A549 (cell line): ENCODE results near the gene LAT. TPM values are rescaled to one million over a fixed set of nuclear protein-coding genes. Genes with fewer than 3 reads are reported as not detected.
A peak's percentile ranks its signal among the peaks of the same experiment; 100 is the strongest.

Experiments
- ATAC-seq, 2 experiments: fragments of 200-7000 bp in 1 of 2; fragments of >200 bp in 1 of 2; cut with Nextera tagmentation in 1 of 2; cut with Tn5 transposase in 1 of 2; 3 replicates each; pipeline versions ENCODE4 v1.8.0 to v1.9.1; 2018 to 2020; ENCODE audit warnings: mild to moderate bottlenecking in 1 of 2, moderate library complexity in 1 of 2
- CTCF ChIA-PET: fragments of 300-600 bp; sonication (Branson Sonifier 250); formaldehyde crosslinking; extraction: SDS; loops from one replicate; lab custom pipeline; 2021; ENCODE audit warnings: antibody characterized with exemption, inconsistent platforms; lab: Yijun Ruan, JAX
- POLR2A ChIA-PET: fragments of 350-600 bp; formaldehyde crosslinking; extraction: SDS; loops from one replicate; lab custom pipeline; 2021; ENCODE audit warnings: antibody characterized with exemption, inconsistent platforms; lab: Yijun Ruan, JAX
- DNase-seq, 2 experiments: peaks; one replicate each; pipeline versions ENCODE4 v3.0.0 to v3.0.0-alpha.2; 2011 to 2016; ENCODE audit warnings: low read depth in 1 of 2, low spot score in 1 of 2
- FAIRE-seq: peaks from 2 replicates; lab custom pipeline; 2011; peaks lifted over from hg19 to GRCh38; lab: Jason Lieb, UNC
- H3K27ac ChIP-seq, 2 experiments: fragments of >200 bp; sonication (Bioruptor Twin); formaldehyde crosslinking; 3 replicates each; pipeline ENCODE4 v1.5.1; 2016 to 2017
- H3K4me1 ChIP-seq: fragments of >200 bp; sonication (Bioruptor Twin); formaldehyde crosslinking; 3 replicates; pipeline ENCODE4 v1.6.1; 2016
- H3K4me2 ChIP-seq: fragments of >200 bp; sonication (Bioruptor Twin); formaldehyde crosslinking; 3 replicates; pipeline ENCODE4 v1.6.1; 2016
- H3K4me3 ChIP-seq: fragments of >200 bp; sonication (Bioruptor Twin); formaldehyde crosslinking; 3 replicates; pipeline ENCODE4 v1.5.1; 2016
- H3K9me3 ChIP-seq: fragments of >200 bp; sonication (Bioruptor Twin); formaldehyde crosslinking; 3 replicates; pipeline ENCODE4 v1.6.1; 2016
- BCL3 ChIP-seq: fragments of >200 bp; sonication (Bioruptor Twin); formaldehyde crosslinking; IDR thresholded peaks from 3 replicates; pipeline ENCODE4 v1.6.1; 2016
- BHLHE40 ChIP-seq: IDR thresholded peaks from 2 replicates; pipeline ENCODE4 v1.6.1; 2012; ENCODE audit warnings: low read depth, low read length, inconsistent platforms
- CBX2 ChIP-seq: fragments of 200-600 bp; sonication (generic); IDR thresholded peaks from 2 replicates; pipeline ENCODE4 v1.6.1; 2016; ENCODE audit warnings: low read depth, mild to moderate bottlenecking, borderline replicate concordance
- CBX8 ChIP-seq: fragments of 200-600 bp; sonication (generic); IDR thresholded peaks from 2 replicates; pipeline ENCODE4 v1.6.1; 2016
- CEBPB ChIP-seq, 2 experiments: fragments of >200 bp in 1 of 2; sonication (Bioruptor Twin) in 1 of 2; formaldehyde crosslinking in 1 of 2; IDR thresholded peaks; 2 replicates each; pipeline ENCODE4 v1.6.1; 2012 to 2016
- CHD4 ChIP-seq: fragments of 200-600 bp; sonication (generic); IDR thresholded peaks from 2 replicates; pipeline ENCODE4 v1.6.1; 2016; ENCODE audit warnings: antibody characterized with exemption, mild to moderate bottlenecking, borderline replicate concordance
- CTCF ChIP-seq: fragments of >200 bp; sonication (Bioruptor Twin); formaldehyde crosslinking; IDR thresholded peaks from 3 replicates; pipeline ENCODE4 v1.5.1; 2016
- EHMT2 ChIP-seq: fragments of 200-600 bp; sonication (generic); IDR thresholded peaks from 2 replicates; pipeline ENCODE4 v1.6.1; 2016; ENCODE audit warnings: antibody characterized with exemption, low read depth, mild to moderate bottlenecking, moderate library complexity
- FOSL2 ChIP-seq, 2 experiments: fragments of 450-650 bp in 1 of 2; fragments of >200 bp in 1 of 2; sonication (Bioruptor Twin) in 1 of 2; formaldehyde crosslinking; IDR thresholded peaks; 2 replicates each; pipeline versions ENCODE4 v1.5.0 to v1.6.1; 2016 to 2020; ENCODE audit warnings: mild to moderate bottlenecking in 1 of 2, moderate library complexity in 1 of 2
- FOXS1 ChIP-seq: fragments of 250-450 bp; sonication (Bioruptor Pico); IDR thresholded peaks from 2 replicates; pipeline ENCODE4 v1.5.0; 2020; ENCODE audit warnings: mild to moderate bottlenecking, moderate library complexity
- HDAC2 ChIP-seq: fragments of 200-600 bp; sonication (generic); IDR thresholded peaks from 2 replicates; pipeline ENCODE4 v1.6.1; 2016
- JUN ChIP-seq, 2 experiments: fragments of >200 bp; sonication (Bioruptor Twin); formaldehyde crosslinking; IDR thresholded peaks; 2 replicates in 1 of 2; 3 replicates in 1 of 2; pipeline ENCODE4 v1.6.1; 2016 to 2017
- KDM5A ChIP-seq: fragments of 200-600 bp; sonication (generic); IDR thresholded peaks from 2 replicates; pipeline ENCODE4 v1.6.1; 2016; ENCODE audit warnings: antibody characterized with exemption, mild to moderate bottlenecking
- MAFK ChIP-seq: fragments of 450-650 bp; IDR thresholded peaks from 2 replicates; pipeline ENCODE4 v1.6.1; 2014; ENCODE audit not compliant: partially characterized antibody
- MAX ChIP-seq: IDR thresholded peaks from 2 replicates; pipeline ENCODE4 v1.6.1; 2012
- PBX3 ChIP-seq: IDR thresholded peaks from 2 replicates; pipeline ENCODE4 v1.6.1; 2012
- PHF8 ChIP-seq: fragments of 200-600 bp; sonication (generic); IDR thresholded peaks from 2 replicates; pipeline ENCODE4 v1.6.1; 2016; ENCODE audit warnings: low read depth, mild to moderate bottlenecking, antibody characterized with exemption, moderate library complexity, borderline replicate concordance
- RAD21 ChIP-seq, 2 experiments: fragments of >200 bp in 1 of 2; sonication (Bioruptor Twin) in 1 of 2; formaldehyde crosslinking in 1 of 2; IDR thresholded peaks in 1 of 2; conservative IDR thresholded peaks in 1 of 2; 2 replicates in 1 of 2; 3 replicates in 1 of 2; pipeline ENCODE4 v1.6.1; 2012 to 2018; ENCODE audit warnings: inconsistent platforms in 1 of 2
- RFX5 ChIP-seq: fragments of 450-650 bp; IDR thresholded peaks from 2 replicates; pipeline ENCODE4 v1.7.1; 2014; ENCODE audit warnings: antibody characterized with exemption, mild to moderate bottlenecking, moderate library complexity
- SMC3 ChIP-seq: fragments of >200 bp; sonication (Bioruptor Twin); formaldehyde crosslinking; IDR thresholded peaks from 3 replicates; pipeline ENCODE4 v1.6.1; 2018; ENCODE audit warnings: inconsistent platforms
- USF2 ChIP-seq: fragments of 450-650 bp; IDR thresholded peaks from 2 replicates; pipeline ENCODE4 v1.6.1; 2014; ENCODE audit warnings: antibody characterized with exemption
- ZSCAN20 ChIP-seq: fragments of 250-450 bp; sonication (Bioruptor Pico); IDR thresholded peaks from 2 replicates; pipeline ENCODE4 v1.8.0; 2022; ENCODE audit warnings: mild to moderate bottlenecking, moderate library complexity
- WGBS: methylation state at CpG from one replicate; pipeline ENCODE4 v1.1.6; 2017; ENCODE audit errors: missing lambda C conversion rate; 5-methylcytosine and 5-hydroxymethylcytosine counted together
- polyA plus RNA-seq, 4 experiments: library from polyadenylated mRNA; depleted of rRNA in 3 of 4; stranded (reverse); fragments of >200 nt; fragmentation: RNase III in 1 of 4; extraction: RNeasy Plus Mini Kit Qiagen cat#74134 plus additional on column Dnase treatment in 1 of 4; gene quantifications; 2 replicates in 3 of 4; 3 replicates in 1 of 4; pipeline ENCODE4 v1.2.3, GENCODE V29; 2011 to 2017

The LAT gene
- polyA plus RNA-seq, 2 of the 4 experiments (the other 2 are of a cell fraction): 0.85 to 3.3 TPM

- POLR2A ChIA-PET: no interaction called here
- DNase-seq: no peak
- no peak for ATAC-seq
- H3K4me2 ChIP-seq: no peak overlapping the region
- H3K9me3 ChIP-seq: no peaks in the 10 kb centered on the region
- H3K4me3 ChIP-seq: no peak overlapping the region
- H3K27ac ChIP-seq: no peak overlapping the region
- 89% methylated on average over 2 of the region's 2 CpGs for WGBS
- CTCF ChIA-PET: interaction anchor here (0.7 to 1.9 kb wide), 2 partner anchors 32 to 36 kb away, joined by 3 to 6 read pairs; partner anchors contain the start of gene SPNS1
- FAIRE-seq: no peak
- no peaks in the 10 kb centered on the region for H3K4me1 ChIP-seq
- no peak for TF ChIP-seq ZSCAN20
Observed at GRCh38 chr16:29009838-29010166, 24.9 kb downstream of the LAT start.

- CTCF ChIA-PET: interaction anchor here (0.6 to 1.9 kb wide), 5 partner anchors 12 to 1092 kb away, joined by 4 to 6 read pairs (median 4); partner anchors contain the start of gene SPNS1
- H3K4me2 ChIP-seq: no peak overlapping the region
- no peaks in the 10 kb centered on the region for H3K9me3 ChIP-seq
- 75% methylated on average over 8 of the region's 8 CpGs for WGBS
- no peaks in the 10 kb centered on the region for H3K4me1 ChIP-seq
- TF ChIP-seq KDM5A (no peak), FOSL2 (IDR thresholded peaks at IDR 0.05) (no peak), FOSL2 (CRISPR knock-in tag; IDR thresholded peaks at IDR 0.05) (no peak), CTCF (0 out of 3 replicates have a peak, but pooled peaks have one; percentile 10), RAD21 (conservative IDR thresholded peaks at IDR 0.05 in 1 of 2, IDR thresholded peaks at IDR 0.05 in 1 of 2) (0 out of 5 replicates have a peak, but pooled peaks of 1 of the 2 experiments have one; percentile 2)
- H3K27ac ChIP-seq: no peak overlapping the region
- H3K4me3 ChIP-seq: no peak overlapping the region
- DNase-seq (no peak), ATAC-seq (peak; percentile 52 to 75; a peak in 3 of 6 replicates), FAIRE-seq (no peak)
- POLR2A ChIA-PET: no interaction called here
Observed at GRCh38 chr16:29011112-29011511, 26.3 kb downstream of the LAT start.

GRCh38 chr16:29011851-29012250, 27.0 kb downstream of the LAT start:
- Histone ChIP-seq H3K4me2 (no peak overlapping the region), H3K4me1 (no peaks in the 10 kb centered on the region), H3K4me3 (no peak overlapping the region), H3K9me3 (no peaks in the 10 kb centered on the region), H3K27ac (no peak overlapping the region)
- no peak for FAIRE-seq
- TF ChIP-seq JUN (IDR thresholded peaks at IDR 0.05) (no peak), PHF8 (no peak)
- ChIA-PET CTCF (interaction anchor here (0.6 to 1.9 kb wide), 3 partner anchors 12 to 38 kb away, joined by 4 to 6 read pairs (median 6); partner anchors contain the start of gene SPNS1), POLR2A (no interaction called here)
- 51% methylated on average over 4 of the region's 4 CpGs for WGBS
- no peak for DNase-seq
- ATAC-seq: no peak

GRCh38 chr16:29012913-29013553, 28.2 kb downstream of the LAT start:
- DNase-seq: no peak
- no peak for FAIRE-seq
- H3K27ac ChIP-seq: no peak overlapping the region
- no peaks in the 10 kb centered on the region for H3K9me3 ChIP-seq
- no peaks in the 10 kb centered on the region for H3K4me1 ChIP-seq
- CTCF ChIA-PET: no interaction called here
- H3K4me3 ChIP-seq: no peak overlapping the region
- no peak overlapping the region for H3K4me2 ChIP-seq
- POLR2A ChIA-PET: no interaction called here
- ATAC-seq: no peak
- WGBS: 55% methylated on average over 9 of the region's 9 CpGs
- no peak for TF ChIP-seq CBX8
- TF ChIP-seq SMC3: no peak
- no peak for TF ChIP-seq CEBPB (IDR thresholded peaks at IDR 0.05)
- no peak for TF ChIP-seq MAFK
- TF ChIP-seq CHD4: no peak
- no peak for TF ChIP-seq BCL3
- TF ChIP-seq CBX2: no peak
- no peak for TF ChIP-seq CTCF
- TF ChIP-seq RFX5: no peak
- TF ChIP-seq MAX: no peak
- TF ChIP-seq BHLHE40: no peak
- TF ChIP-seq USF2: no peak
- TF ChIP-seq FOXS1 (CRISPR knock-in tag): no peak
- TF ChIP-seq HDAC2: no peak
- TF ChIP-seq EHMT2: no peak
- no peak for TF ChIP-seq PBX3
